Cerebellar nuclear complex (tissue), 1 donor: Measurements from ENCODE around the gene RPTOR.

Experiments
- DNase-seq, 2 experiments: peaks; one replicate each; lab custom pipeline; 2025; lab: John Stamatoyannopoulos, UW

The RPTOR gene

DNA sequence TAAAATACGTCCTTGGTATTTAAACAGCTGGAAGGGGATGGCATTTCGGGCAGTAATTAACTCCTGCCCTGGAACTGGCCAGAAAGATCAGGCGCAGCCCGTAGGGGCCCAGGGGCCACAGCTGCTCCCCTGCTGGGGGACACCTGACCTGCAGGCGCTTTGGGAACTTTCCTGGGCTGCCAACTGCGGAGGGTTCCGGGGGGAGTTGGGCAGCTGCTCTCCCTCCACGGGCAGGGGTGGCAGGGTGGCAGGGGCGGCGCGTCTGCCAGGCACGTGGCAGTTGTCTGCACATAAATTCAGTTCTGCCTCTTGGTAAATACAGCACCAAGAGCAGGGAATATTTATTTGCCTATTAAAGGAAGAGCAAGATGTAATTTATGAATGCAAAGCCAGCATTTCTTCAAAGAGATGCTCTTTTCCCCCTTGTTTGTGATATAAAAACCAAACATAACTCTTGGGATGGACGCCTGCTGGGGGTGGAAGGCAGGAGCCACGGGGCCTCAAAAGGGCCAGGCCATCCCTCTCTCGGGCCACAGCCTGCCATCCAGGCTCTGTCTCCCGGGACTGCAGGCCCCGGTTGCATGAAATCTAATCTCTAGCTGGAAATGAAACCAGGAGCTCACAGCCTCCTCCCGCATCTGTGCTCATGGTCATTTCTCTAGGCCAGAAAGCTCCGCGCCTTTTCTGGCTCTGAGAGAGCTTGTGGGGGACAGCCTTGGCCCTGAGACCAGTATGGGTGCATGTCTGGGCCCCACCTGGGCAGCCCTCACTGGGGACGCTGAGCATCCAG is 417.1 kb downstream of the RPTOR start:
- no peak for DNase-seq

DNA sequence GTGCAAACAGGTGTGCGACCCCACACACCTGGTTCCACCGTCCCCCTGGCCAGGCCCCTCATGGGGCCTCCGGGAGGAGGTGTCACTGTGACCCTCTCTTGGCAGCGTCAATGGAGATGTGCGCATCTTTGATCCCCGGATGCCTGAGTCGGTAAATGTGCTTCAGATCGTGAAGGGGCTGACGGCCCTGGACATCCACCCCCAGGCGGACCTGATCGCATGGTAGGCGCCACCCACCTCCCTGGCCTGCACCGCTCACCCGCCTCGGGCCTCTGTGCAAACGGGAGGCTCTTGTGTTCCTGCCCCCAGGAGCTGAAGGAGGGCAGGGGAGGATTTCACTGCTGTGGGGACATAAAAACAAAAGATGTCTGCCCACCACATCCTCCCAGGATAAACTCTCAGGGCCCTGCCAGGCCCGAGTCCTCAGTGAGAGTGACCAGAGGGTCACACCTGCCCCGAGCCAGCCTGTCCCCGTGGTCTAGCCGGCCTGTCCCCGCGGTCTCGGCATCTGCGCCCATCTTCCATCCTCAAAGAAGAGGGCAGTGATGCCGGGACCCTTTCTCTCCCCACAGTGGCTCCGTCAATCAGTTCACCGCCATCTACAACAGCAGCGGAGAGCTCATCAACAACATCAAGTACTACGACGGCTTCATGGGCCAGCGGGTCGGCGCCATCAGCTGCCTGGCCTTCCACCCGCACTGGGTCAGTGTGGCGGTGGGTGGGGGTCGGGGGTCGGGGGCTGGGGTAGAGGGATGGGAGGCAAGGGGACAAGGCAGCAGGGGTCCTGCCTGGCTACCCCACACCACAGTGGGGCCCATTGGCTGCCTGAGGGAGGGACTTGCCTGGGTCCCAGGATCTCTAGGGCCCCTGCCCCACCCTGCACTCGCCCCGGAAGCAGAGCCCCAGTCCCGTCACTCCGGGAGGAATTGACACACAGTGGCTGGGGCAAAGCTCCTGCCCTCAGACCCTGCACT is 418.0 kb downstream of the RPTOR start:
- no peak for DNase-seq

GRCh38 chr17:80963812-80964543 is 419.3 kb downstream of the RPTOR start:
- DNase-seq: no peak

DNA sequence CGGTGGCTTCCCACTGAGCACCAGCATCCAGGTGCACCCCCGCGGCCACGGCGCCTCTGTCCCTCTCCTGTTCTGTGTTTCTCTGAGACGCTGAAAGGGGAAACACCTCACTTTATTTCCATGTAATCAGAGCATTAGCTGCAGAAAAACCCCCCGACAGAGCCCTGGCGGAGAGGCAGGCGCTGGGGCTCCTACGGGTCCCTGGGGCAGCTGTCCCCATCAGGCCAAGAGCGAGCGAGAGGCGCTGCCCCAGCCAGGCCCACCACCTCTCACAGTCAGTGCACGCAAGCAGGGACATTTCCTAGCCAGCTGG is 419.9 kb downstream of the RPTOR start:
- DNase-seq: no peak

GRCh38 chr17:80964859-80965580 is 420.4 kb downstream of the RPTOR start:
- DNase-seq: no peak

GRCh38 chr17:80965606-80966005 is 421.0 kb downstream of the RPTOR start:
- DNase-seq: no peak

DNA sequence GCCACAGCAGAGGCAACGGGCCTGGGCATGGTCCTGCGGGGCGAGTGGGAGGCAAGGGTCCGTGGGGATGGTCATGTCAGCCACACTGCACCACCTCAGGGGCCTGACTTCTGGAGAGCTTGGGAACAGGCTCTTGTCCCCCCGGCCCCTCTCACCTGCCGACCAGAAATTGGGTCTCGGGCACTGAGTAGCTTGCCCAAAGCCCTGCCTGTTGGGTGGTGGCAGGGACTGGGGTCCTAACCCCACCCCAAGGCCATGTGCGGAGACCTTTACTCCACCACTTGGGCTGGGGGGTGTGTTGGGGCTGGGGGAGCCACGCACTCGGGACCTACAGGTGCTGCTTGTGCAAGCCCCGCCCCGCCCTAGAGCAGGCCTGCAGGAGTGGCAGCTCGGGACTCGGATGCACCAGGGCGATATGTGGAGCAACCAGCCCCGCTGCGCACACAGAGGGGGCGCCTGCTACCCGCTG is 422.8 kb downstream of the RPTOR start:
- DNase-seq: no peak

DNA sequence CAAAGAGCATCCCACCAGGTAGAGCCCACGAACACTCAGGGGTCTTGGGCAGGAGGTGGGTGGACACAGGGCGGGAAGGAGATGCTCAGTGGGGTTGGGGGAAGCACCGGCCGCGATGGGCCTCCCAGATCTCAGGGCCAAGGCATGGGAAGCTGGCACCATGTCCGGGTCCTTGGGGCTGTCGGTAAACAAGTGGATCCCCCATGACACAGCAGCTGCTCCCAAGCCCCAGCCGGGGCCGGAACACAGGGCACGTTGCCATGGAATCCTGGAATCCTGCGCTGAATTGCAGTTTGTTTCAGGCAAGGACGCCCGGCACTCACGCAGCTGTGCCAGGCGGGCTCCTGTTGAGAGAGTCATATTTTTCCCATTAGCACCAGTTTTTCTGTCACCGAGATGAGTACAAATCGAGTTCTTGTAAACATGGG is 424.0 kb downstream of the RPTOR start:
- no peak for DNase-seq

DNA sequence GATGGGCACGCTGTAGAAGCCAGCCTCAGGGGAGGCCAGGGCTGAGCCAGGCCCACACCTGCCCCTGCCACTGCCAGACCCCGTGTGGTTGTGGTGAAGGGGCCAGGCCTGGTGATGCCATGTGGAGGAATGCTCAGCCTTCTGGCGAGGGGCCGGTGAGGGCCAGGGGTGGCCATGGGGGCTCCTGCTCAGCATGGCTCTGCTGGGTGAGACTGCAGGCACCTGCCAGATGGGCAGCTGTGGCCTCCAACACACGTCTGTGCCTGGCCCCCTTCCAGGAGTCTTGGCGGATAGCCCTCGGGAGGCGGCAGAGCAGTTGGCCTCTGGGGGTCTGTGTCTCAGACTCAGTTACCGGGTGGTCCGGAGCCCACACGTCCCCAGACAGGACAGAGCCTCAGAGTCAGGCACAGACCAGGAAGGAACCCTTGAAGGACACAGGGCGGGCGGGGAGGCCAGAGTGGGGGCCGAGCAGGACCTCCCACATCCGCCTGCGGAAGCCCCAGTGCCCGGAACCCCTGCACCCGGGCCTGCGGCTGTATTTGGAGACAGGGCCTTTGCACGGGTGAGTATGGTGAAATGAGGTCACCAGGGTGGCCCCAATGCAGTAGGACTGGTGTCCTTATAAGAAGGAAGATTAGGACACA is 424.5 kb downstream of the RPTOR start:
- DNase-seq: no peak

DNA sequence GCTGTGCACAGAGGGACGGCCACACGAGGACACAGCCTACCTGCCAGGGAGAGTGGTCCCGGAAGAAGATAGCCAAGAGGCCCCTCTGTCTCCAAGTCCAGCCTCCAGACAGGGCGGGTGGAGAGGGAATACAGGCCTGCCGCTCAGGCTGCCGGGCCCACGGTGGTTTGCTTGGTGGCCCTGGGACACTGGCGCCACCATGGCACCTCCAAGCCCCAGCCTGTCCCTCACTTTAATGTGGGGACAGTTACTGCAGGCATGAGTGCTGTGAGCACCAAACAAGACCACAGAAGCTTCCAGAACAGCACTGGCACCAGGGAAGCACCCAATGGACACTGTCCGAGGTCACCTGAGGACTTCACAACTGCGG is 425.0 kb downstream of the RPTOR start:
- no peak for DNase-seq

- DNase-seq: no peak
These were observed 425.6 kb downstream of the RPTOR start for GRCh38 chr17:80970044-80970761.

DNA sequence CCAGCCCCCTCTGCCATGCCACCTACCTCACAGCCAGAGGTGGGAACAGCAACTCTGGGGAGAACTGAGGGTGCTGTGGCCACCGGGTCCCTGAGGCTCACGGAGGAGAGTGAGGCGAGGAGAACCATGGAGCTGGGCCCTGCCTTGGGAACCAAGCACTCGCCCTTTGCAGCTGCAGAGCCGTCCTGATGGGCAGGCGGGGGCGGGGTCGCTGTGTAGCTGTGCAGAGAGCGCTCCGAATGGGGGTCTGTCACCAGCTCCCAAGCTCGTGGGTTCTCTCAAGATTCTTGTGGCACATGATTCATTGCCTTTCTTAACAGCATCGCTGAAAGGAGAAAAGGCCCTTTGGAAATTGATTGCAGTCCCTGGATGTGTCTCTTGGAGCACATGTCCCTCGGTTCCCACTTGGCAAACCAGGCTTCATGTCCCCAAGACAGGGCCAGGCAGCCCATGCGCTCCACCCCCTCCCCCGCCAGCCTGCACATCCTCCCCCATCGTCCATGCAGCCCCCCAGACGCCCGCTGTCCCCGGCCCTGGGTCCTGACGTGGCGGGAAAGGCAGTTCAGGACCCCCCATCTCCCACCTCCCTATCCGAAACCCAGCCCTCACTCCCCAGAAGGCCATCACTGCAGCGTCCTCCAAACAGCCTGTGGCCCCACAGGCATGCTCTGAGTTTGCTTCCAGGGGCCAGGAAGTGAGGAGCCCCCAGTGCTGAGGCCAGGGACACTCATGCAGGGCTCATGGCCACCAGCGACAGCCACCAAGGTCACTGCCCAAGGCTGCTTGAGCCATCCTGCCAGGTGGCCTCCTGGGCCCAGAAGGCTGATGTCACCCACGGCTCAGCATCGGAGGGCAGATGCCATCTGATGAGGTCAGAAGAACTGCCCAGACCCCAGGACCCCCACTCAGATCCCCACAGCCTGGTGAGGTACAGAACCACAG is 426.4 kb downstream of the RPTOR start:
- no peak for DNase-seq

GRCh38 chr17:80971704-80972304 is 427.2 kb downstream of the RPTOR start:
- DNase-seq: no peak

DNA sequence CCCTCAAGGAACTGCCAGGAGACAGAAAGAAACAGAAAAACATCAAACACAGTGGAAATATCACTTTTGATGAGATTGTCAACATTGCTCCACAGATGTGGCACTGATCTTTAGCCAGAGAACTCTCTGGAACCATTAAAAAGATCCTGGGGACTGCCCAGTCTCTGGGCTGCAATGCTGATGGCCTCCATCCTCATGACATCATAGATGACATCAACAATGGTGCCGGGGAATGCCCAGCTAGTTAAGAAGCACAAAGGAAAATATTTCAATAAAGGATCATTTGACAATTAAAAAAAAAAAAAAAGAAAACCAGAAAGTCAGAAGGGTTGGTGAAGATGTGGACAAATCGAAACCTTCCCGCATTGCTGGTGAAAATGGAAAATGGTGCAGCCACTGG is 432.1 kb downstream of the RPTOR start:
- no peak for DNase-seq

DNA sequence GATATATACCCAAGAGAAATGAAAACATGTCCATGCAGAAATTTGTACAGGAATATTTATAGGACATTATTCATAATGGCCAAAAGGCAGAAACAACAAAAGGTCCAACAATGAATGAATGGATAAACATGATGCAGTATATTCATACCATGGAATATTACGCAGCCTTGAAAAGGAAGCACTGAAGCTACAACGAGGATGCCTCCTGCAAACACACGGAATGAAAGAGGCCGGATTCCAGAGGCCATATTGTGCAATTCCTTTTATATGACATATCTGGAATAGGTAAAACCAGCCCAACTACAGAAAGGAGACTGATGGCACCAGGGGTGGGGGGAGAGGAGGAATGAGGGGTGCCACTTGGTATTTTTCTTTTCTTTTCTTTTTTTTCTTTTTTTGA is 432.5 kb downstream of the RPTOR start:
- DNase-seq: no peak

DNA sequence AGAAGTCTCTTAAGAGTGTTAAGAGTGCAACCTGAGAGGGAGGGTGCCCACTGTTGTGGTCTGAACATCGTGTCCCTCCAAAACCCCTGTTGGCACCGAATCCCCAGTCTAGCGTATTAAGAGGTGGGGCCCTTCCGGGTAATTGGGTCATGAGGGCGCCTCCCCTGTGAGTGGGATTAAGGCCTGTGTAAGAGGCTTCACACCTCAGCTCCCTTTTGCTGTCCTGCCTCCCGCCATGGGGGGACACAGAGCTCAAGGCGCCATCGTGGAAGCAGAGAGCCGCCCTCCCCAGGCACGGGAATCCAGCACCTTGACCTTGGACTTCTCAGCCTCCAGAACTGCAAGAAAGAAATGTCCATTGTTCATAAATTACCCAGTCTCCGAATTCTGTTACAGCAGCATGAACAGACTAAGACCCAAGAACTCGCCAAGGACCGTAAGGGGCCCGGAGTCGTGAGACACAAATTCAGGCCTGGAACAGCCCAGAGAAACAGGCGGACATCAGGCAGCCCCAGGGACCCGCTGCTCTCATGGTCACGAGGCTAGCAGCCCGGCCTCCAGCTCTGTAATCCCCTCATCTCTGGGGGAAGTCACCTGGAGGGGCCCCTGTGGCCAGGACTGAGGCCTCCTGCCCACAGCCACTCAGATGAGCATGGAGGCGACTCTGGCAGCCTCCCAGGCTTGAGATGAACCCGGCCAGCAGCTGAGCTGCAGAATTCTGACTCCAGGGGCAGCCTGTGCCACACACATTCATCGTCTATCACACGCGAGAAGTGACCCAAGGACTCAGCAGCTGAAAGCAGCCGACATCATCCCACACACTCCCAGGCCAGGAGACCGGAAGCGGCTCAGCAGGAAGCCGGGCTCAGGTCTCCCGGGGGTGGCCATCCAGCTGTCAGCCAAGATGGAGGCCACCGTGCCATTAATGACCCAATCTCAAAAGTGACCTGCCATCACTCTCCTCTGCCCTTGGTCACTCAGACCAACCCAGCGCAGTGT is 434.2 kb downstream of the RPTOR start:
- DNase-seq: no peak

GRCh38 chr17:80979547-80980378 is 435.1 kb downstream of the RPTOR start:
- no peak for DNase-seq
